Fibroblast of lung (primary cell): ENCODE measurements around the gene PCSK5.

Experiments
- EZH2 ChIP-seq: IDR thresholded peaks from 2 replicates; pipeline ENCODE4 v1.5.1; 2012; ENCODE audit warnings: low read length, control low read depth, mild to moderate bottlenecking; ENCODE audit errors: missing control alignments
- TF ChIP-seq, protein P1 (sequence below), 2 donors: IDR thresholded peaks in 1 of 2; conservative IDR thresholded peaks in 1 of 2; 1 replicate in 1 of 2; 2 replicates in 1 of 2; pipeline ENCODE4 v1.5.1; 2011 to 2012; ENCODE audit warnings: low read length in 2 of 2, control low read depth in 1 of 2, inconsistent platforms in 1 of 2, low read depth in 1 of 2, mild to moderate bottlenecking in 1 of 2

DNA sequence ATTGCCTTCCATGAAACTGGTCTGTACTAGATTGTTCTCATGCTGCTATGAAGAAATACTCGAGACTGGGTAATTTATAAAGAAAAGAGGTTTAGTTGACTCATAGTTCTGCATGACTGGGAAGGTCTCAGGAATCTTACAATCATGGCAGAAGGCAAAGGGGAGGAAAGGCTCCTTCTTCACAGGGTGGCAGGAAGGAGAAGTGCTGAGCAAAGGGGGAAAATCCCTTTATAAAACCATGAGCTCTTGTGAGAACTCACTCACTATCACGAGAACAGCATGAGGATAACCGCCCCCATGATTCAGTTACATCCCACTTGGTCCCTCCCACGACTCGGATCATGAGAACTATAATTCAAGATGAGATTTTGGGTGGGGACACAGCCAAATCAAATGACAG is 340.5 kb downstream of the PCSK5 start:
- TF ChIP-seq, protein P1, sequence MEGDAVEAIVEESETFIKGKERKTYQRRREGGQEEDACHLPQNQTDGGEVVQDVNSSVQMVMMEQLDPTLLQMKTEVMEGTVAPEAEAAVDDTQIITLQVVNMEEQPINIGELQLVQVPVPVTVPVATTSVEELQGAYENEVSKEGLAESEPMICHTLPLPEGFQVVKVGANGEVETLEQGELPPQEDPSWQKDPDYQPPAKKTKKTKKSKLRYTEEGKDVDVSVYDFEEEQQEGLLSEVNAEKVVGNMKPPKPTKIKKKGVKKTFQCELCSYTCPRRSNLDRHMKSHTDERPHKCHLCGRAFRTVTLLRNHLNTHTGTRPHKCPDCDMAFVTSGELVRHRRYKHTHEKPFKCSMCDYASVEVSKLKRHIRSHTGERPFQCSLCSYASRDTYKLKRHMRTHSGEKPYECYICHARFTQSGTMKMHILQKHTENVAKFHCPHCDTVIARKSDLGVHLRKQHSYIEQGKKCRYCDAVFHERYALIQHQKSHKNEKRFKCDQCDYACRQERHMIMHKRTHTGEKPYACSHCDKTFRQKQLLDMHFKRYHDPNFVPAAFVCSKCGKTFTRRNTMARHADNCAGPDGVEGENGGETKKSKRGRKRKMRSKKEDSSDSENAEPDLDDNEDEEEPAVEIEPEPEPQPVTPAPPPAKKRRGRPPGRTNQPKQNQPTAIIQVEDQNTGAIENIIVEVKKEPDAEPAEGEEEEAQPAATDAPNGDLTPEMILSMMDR (conservative IDR thresholded peaks at IDR 0.05 in 1 of 2, IDR thresholded peaks at IDR 0.05 in 1 of 2; ENCODE audit: low read depth in 1 of 2, low read length in 2 of 2): no peak
- no peak for TF ChIP-seq EZH2
